Right lung (tissue), 5 donors: ENCODE measurements around the gene MMP17. TPM values are rescaled to one million over a fixed set of nuclear protein-coding genes. Genes with fewer than 3 reads are reported as not detected.

Experiments used
- DNase-seq, 2 donors: peaks; one replicate each; pipeline ENCODE4 v3.0.0-alpha.2; 2013
- polyA plus RNA-seq, 5 donors: library from polyadenylated mRNA; unstranded; fragments of 120-200 nt; gene quantifications; one replicate each; pipeline versions ENCODE4 v1.2.1 to v1.2.3, GENCODE V29; 2013; ENCODE audit warnings: inconsistent platforms in 1 of 5, low replicate concordance in 1 of 5; ENCODE audit not compliant: insufficient read length in 5 of 5, insufficient read depth in 1 of 5

Gene MMP17
- polyA plus RNA-seq, 5 donors, result 1.9 to 4.2 (median 2.5) TPM

DNA sequence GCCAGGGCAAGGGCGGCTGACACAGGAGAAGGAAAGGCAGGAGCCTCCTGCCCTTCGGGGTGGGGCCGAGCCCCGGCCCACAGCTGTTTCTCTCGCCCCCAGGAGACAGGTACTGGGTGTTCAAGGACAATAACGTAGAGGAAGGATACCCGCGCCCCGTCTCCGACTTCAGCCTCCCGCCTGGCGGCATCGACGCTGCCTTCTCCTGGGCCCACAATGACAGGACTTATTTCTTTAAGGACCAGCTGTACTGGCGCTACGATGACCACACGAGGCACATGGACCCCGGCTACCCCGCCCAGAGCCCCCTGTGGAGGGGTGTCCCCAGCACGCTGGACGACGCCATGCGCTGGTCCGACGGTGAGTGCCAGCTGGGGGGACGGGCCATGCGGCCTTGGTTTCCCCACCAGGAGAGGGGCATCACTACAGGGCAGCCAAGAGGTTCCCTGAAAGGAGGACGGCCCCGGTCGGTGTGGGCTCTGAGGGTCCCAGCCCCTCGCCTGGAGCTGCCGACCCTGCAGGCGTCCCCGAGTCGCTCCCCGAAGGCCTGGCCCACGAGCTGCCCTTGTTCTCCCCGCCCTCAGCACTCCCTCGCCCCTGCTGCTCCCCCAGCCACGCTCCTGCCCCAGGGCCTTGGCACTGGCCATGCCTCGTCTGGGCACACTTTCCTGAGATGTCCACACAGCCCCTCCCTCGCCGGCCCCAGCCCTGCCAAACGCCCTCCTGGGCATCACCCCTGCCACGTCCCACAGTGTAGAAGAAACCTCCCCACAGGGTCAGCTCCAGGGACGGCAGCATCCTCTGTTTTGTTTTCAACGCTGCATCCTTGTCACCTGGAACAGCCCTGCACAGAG, 21.7 kb downstream of the MMP17 start:
- DNase-seq, result no peak

DNA sequence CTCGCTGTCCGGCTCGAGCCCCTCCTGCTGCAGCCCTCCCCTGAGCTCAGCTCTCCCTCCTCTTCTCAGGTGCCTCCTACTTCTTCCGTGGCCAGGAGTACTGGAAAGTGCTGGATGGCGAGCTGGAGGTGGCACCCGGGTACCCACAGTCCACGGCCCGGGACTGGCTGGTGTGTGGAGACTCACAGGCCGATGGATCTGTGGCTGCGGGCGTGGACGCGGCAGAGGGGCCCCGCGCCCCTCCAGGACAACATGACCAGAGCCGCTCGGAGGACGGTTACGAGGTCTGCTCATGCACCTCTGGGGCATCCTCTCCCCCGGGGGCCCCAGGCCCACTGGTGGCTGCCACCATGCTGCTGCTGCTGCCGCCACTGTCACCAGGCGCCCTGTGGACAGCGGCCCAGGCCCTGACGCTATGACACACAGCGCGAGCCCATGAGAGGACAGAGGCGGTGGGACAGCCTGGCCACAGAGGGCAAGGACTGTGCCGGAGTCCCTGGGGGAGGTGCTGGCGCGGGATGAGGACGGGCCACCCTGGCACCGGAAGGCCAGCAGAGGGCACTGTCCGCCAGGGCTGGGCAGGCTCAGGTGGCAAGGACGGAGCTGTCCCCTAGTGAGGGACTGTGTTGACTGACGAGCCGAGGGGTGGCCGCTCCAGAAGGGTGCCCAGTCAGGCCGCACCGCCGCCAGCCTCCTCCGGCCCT, 22.8 kb downstream of the MMP17 start:
- DNase-seq, result no peak

DNA sequence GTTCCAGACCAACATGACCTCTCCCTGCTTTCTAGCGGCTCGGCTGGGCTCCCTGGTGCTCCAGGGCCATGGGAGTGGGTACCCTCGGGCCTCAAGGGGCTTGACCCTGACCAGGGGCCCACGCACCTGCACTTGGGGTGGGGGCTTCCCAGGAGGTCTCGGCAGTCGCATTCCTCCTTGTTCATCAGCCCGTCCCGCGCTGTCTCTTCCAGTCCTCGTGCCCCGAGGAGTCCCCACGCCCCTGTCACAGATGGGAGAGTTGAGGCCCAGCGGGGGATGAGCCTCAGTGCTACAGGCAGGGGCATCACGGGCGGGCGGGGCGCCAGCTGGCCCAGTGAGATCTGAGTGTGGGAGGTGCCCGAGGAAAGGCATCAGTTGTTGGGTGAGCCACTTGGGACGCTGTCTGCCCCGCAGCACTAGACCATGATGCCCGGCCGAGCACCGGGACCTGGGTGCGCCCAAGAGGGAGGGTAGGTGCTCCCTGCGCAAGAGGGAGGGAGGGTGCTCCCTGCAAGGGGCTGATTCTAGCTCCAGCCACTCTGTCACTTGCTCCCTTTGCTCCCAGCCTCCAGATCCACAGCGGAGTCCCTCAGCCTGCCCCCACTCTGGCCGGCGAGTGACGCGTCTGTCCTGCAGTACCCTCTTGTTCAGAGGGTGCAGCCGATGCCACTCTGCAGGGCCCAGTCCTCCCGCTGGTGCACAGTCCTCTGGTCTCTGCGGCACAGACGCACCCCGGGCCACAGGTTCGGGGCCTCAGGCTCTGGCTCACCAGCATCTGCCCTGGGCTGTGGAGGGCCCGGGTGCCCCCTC, 23.8 kb downstream of the MMP17 start:
- DNase-seq, result no peak

DNA sequence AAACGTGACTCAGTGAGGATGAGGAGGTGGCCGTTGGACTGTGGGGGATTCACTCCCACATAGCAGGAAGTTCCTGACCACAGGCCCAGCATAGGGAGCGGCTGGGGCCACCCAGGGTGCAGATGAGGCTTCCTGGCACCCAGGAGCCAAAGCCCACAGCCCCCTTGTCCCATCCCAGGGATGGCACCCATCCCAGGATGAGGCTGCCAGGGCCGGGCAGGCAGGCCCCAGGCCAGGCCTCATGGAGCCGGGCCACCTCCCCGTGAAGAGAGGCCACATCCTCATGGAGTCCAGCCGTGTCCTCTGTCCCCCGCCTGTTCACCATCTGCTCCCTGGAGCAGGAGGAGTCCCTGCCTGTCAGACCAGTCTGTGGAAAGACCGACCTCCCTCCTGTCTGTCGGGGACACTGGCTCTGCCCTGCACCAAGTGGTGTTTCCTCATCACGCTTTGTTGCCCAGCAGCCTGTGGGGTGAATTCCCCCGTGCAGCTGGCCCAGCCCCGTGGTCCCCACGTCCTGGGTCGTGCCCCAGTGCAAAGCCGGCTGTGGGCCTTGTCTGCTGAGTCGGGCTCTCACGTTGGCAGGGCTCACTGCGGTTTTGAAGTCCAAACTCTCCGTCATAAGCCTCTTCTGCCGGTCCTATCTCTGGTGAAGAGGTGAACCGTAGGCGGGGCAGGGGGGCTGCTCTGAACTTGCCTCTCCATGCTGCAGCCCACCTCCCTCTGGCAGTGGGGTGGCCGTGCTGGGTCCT, 24.5 kb downstream of the MMP17 start:
- DNase-seq, result no peak

DNA sequence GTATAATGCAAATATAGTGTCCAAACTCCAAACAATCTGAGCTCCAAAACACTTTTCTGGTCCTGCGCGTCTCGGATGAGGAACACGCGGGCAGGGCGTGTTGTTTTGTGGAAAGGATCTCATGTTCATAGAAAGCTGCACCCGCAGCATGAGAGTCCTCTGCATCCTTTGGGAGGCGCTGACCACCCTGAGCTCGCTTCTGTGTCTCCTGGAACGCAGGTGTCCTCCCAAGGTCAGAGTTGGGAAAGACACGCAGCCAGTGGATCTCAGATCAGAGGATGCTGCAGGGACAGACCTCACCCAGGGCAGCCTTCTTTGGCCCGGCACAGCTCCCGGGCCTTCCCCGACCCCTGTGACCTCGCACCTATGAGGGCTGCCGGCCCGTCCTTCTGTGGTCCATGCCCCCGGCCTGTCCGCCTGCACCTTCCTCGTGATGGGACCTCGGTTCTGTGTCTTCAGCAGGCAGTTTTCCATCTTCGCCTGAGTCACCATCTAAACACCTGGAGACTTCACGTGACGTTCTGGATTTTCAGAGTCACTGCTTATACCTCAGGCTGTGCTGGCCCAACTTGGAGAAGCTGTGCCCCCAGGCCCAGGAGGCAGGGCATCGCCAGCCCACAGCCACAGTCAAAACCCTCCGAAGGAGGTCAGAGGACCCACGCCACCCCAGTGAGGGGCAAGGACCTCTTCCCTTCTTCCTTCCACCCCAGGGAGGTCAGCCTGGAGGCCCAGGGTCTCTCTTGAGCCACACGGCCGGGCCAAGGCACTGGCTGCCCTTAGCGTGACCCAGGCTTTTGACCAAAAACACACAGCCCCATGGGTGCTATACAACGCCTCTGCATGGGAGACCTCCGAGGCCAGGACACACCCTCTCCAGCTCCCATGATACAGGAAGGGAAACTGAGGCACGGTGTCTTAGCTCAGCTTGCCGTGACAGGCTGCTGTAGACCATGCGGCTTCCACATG, 25.9 kb downstream of the MMP17 start:
- no peak for DNase-seq

DNA sequence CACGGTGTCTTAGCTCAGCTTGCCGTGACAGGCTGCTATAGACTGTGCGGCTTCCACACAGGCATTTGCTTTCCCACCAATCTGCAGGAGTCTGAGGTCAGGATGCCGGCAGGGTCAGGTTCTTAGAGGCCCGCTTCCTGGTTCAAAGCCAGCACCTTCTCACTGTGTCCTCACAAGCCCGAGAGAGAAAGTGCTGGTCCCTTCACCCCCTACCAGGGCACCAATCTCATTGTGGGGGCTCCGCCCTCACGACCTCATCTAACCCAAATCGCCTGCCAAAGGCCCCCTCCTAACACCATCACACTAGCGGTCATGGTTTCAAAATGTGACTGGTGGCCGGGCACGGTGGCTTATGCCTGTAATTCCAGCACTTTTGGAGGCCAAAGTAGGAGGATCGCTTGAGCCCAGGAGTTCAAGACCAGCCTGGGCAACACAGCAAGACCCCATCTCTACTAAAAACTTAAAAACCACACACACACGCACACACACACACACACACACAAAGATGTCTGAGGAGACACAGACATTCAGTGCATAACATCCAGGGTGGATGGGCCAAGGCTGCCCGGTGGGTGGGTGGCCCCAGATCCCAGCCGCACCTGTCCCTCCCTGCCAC, 26.8 kb downstream of the MMP17 start:
- no peak for DNase-seq

DNA sequence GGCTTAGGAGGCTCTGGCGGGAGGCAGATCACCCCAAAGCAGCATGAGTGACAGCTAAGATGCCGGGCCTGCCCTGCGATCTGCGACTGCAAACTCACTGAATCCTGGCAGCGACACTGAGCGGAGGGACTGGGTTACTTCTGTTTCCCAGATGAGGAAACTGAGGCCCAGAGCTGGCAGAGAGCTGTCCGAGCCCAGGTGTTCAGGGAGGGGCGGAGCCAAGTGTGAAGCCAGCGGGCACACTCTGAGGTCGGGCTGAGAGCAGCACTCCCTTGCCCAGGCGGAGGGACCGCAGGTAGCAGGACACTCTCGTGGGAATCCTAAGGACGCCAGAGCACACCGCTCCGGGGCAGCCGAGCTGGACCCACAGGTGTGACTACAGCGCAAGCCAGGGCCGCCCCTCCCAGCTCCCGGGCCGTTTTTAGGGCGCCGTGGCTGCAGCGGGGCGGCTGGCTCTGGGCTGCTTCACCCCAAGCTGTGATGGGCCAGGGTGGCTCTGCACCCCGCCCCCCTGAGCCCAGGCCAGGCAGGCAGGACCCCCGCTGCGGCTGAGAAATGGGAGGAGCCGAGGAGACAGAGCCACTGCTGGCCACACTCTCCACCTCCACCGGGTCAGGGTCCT, 27.4 kb downstream of the MMP17 start:
- DNase-seq, result no peak

DNA sequence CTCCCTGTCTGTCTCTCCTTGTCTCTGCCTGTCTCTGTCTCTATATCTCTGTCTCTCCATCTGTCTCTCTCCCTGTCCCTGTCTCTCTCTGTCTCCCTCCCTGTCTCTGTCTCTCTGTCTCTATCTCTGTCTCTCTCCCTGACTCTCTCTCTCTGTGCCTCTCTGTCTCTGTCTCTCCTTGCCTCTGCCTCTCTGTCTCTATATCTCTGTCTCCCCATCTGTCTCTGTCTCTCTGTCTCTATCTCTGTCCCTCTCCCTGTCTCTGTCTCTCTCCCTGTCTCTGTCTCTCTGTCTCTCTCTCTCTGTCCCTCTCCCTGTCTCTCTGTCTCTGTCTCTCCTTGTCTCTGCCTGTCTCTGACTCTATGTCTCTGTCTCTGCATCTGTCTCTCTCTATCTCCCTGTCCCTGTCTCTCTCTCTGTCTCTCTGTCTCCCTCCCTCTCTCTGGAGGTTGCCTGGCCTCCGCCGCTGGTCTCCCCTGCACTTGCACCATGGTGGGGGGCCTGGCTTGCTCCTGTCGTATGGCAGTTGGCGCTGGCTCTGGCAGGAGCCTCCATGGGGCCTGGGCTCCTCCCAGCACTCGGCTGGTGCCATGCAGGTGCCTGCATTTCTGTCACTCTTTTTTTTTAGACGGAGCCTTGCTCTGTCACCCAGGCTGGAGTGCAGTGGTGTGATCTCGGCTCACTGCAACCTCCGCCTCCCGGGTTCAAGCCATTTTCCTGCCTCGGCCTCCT, 28.3 kb downstream of the MMP17 start:
- DNase-seq, result no peak

DNA sequence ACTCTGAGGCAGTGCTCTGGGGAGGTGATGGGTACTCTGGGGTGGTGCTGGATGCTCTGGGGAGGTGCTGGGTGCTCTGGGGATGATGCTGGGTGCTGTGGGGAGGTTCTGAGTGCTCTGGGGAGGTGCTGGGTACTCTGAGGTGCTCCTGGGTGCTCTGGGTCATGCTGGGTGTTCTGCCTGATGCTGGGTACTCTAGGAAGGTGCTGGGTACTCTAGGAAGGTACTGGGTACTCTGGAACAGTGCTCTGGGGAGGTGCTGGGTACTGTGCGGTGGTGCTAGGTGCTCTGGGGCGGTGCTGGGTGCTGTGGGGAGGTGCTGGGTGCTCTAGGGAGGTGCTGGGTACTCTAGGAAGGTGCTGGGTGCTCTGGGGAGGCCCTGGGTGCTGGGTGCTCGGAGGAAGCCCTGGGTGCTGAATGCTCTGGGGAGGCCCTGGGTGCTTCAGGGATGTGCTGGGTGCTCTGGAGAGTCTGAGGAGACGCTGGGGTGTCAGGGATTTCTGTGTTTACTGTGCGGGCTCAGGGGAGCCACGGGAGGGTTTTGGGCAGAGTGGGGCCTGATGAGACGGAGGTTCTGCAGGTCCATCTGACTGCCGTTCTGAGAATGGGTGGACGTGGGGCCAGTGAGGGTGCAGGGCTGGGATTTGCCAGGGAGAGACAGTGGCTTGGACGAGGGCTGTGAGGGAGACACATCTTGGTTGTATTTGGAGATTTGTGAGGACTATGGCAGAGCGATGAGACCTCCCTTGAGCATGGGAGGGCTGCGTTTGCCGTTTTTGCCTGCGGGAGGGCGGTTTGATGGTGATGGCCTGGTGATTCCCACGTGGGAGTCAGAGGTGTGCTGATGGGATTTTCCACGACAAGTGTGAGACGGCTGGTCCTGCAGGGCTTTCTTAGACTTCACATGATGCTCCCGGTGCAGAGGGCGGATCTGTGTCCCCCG, 30.0 kb downstream of the MMP17 start:
- DNase-seq, result no peak

DNA sequence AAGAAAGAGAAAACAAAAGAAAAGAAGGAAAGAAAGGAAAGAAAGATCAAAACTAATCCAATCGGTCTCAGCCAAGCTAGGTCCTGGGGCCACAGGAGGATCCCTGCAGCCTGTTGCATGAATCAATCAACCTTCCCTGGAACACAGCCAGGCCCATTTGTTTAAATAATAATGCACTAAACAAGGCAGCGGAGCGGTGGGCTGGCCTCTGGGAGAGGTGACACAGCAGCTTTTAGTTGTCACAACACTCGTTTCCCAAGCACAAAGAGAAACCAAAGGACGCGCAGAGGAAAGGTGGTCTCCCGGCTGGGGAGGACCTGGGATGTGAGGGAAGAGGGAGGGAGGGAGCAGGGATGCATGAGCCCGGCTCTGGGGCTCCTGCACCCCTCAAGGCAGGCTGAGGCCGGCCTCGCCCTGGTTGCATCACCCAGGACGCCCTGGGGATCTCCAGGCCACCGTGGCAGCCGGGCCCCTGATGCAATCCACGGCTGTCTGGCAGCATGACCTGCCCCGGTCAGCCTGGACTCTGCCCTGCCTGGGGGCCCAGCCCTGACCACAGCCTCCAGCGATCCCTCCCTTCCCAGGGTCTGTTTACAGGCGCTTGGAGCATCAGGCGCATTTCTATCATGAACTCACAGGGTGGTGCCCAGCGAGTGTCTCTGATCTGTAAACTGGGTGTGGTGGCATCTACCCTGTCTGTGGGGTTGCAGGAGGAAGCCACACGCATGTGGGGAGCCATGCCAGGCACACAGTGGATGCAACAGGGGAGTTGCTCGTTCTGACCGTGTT, 32.5 kb downstream of the MMP17 start:
- DNase-seq, result peak in 1 of 2 donors; percentile 24

DNA sequence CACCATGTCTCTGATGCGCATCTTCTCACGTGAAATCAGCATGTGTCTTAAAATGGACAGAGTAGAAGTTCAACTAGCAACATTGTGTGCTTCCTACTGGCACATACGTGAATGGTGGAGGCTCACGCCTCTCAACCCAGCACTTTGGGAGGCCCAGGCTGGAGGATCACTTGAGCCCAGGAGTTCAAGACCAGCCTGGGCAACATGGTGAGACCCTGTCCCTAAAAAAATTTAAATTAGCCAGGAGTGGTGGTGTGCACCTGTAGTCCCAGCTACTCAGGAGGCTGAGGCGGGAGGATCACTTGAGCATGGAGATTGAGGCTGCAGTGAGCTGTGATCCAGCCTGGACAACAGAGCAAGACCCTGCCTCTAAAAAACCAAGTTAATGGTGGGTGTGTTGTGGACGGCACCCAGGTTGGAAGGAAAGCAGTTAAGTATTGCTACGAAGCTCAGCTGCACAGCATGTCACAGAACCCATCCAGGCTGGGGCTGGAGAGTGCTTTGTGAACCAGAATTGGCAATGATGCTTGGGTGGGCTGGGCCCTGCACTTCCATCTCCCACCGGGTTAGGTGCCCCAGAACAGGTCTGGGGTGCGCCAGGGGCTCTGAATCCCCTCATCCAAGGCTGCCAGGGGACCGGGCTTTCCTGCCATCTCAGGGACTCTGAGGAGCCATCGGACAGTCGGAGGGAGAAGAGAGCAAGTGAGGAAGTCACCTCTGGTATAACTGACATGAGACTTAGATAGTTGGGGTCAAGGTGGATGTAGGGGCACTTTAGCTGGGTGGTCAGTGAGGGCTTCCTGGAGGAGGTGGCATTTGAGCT, 33.3 kb downstream of the MMP17 start:
- no peak for DNase-seq

DNA sequence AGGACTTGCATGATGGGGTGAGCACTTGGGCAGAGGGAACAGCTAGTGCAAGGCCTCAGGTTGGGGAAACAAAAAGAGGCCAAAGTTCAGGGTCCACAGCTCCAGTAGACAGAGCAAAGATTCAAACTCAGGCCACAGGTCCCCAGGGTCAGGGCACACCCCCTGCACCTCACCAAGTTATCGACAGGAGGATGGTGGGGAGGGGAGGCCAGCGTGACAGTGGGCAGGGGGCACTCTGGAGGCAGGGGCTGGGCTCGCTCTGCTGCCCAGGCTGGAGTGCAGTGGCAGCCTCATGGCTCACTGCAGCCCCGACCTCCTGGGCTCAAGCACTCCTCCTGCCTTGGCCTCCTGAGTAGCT, 33.9 kb downstream of the MMP17 start:
- DNase-seq, result no peak

DNA sequence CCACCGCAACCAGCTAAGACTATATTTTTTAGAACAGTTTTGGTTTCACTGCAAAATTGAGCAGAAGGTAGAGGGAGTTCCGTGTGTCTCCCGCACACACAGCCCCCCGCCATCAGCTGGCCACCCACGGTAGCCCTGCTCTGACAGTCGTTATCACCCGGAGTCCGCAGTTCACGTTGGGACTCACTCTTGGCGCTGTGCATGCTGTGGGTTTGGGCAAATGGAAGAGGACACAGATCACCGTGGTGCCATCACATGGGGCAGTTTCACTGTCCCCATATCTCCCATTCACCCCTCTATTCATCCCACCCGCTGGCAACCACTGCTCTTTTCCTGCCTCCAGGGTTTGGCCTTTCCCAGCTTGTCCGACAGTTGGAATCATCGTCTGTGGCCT, 34.4 kb downstream of the MMP17 start:
- no peak for DNase-seq

DNA sequence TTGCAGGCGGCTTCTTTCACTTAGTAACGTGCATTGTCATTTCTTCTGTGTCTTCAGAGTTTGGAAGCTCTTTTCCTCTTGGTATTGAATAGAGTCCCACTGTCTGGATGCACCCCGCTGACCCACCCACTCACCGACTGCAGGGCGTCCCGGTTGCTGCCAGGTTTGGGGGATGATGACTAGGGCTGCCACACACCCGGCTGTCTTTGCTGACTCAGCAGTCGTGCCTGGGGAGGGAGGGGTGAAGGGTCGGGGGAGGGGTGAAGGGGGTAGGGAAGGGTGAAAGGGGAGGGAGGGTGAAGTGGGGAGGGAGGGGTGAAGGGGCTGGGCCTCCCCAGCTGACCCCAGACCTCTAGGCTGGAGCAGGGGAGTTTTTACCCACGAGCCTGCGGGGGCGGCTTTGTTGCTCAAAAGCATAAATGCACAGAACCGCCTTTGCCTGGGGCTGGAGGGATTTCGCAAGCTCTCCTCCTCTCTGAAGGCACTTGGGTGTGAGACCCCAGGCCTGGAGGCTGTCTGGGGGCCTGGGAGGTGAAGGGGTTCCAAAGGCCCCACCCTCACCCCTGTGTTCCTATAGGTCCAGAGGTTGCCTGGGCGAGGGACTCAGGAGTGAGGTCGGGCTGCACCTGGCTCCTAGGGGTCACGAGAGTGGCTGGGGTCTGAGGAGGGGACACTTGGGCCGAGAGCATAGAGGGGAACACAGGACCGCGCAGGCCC, 35.0 kb downstream of the MMP17 start:
- no peak for DNase-seq

DNA sequence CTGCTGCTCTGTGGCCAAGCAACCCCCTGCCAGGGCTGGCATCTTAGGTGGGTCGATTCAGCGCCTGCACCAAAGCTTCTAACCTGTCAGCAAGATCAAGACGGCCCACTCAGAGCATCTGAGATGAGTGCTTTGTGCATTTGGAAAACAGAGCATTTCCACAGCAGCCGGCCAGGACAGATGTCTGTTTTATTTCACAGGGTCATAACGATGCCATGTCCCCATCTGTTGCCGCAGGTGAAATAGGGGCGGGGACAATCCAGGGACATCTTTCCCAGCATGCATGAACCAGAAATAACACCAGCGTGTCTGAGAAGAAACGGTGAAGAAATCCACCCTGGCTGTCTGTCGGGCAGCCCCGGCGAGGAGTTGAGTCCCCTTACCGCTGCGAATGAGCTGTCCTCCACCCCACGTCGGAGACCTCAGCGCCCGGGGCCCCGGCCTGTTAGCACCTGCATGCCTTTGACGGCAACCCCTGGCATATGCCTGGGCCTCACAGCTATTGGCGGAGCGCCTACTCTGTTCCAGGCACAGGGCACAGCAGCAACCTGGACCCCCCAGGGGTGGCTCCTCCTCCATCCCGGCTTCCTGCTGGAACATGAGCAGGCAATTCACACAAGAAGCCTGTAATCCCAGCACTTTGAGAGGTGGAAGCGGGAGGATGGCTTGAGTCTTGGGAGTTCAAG, 35.7 kb downstream of the MMP17 start:
- no peak for DNase-seq
